LNCAP (cell line): ENCODE measurements around the gene RPTOR.

ENCODE experiments used
- TF ChIP-seq, protein P1 (sequence below): fragments of 450-650 bp; IDR thresholded peaks from 2 replicates; pipeline ENCODE4 v1.5.1; 2017; ENCODE audit warnings: mild to moderate bottlenecking

The RPTOR gene

DNA sequence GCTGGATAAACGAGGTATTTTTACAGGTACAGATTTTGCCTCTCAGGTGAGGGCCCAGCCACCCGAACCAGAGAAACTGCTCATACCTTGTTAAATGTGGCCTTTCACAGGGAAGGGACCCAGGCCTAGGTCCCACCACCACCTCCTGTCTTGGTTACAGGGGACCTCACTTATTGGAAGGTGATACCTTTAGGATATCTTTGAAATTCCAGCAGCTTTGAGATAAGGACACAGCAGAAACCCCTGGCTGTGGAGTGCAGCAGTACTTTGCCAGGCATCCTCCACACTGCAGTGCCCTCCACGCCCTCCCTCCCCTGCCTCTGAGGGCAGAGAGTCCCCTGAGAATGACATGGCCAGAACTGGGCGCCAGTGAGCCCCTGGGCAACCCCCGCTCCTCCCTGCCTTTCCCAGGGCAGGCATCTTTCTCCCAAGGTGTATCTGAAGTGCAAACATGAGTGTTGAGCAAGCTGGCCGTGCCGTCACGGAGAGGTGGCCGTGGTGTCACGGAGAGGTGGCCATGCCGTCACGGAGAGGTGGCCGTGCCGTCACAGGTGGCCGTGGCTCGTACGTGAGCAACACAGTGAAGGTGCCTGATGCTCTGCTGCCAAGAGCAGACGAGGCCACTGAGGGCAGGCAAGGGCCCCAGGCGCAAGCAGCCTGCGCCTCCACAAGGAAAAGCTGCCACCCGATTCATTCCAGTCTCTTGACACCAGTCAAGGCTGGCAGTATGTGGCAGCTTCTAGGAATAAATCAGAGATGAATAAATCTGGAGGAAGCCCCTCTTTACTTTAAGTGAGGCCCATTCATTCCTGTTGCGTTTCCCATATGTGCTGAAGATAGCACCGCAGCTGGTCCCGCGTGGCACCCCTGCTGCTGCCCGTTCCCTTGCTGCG lies 312.5 kb downstream of the RPTOR start:
- TF ChIP-seq, protein P1, sequence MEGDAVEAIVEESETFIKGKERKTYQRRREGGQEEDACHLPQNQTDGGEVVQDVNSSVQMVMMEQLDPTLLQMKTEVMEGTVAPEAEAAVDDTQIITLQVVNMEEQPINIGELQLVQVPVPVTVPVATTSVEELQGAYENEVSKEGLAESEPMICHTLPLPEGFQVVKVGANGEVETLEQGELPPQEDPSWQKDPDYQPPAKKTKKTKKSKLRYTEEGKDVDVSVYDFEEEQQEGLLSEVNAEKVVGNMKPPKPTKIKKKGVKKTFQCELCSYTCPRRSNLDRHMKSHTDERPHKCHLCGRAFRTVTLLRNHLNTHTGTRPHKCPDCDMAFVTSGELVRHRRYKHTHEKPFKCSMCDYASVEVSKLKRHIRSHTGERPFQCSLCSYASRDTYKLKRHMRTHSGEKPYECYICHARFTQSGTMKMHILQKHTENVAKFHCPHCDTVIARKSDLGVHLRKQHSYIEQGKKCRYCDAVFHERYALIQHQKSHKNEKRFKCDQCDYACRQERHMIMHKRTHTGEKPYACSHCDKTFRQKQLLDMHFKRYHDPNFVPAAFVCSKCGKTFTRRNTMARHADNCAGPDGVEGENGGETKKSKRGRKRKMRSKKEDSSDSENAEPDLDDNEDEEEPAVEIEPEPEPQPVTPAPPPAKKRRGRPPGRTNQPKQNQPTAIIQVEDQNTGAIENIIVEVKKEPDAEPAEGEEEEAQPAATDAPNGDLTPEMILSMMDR, result no peak

DNA sequence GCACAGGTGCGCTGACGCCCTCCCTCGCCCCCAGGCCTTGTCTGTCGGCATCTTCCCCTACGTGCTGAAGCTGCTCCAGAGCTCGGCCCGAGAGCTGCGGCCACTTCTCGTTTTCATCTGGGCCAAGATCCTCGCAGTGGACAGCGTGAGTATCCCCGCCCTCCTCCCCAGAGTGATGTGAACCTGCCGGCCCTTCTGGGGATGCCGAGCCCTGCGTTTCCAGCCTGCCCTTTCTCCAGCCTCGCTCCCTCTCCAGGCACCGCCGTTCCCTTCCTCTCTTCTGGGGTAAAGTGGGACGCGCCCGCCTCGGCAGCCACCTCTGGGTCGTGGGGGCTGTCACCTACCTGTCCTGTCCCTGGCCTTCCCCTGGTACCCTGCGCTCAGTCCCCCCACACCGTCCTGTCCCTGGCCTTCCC lies 313.1 kb downstream of the RPTOR start:
- TF ChIP-seq, protein P1, result no peak

DNA sequence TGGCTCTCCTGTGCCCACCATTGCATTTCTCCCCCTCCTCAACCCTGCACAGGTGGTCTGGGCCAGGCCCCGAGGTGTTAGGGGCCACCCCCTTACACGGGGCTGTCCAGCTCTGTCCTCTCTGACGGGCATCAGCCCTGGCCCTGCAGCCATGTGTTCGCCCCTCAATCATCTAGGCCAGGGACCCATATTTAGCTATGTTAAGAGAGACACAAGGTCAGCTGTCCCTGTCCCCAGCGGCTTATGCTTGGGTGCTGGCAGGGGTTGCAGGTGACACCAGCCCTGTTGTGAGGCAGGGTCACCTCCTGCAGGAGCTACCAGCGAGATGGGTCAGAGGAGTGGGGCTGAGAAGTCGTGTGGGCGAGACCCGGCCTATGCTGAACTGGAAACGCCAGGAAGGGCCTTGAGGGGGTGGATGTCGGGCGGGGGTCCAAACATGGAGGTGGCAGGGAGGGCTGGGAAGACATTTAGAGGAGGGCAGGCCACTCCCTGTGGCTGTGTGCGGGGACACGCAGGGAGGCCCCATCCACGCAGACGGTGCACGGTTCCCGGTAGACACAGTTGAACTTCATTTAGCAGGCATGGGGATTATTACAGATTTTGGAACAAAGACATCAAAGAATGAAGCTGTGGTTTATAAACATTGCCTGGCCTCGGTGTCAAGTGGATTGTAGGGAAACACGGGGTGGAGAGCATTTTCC lies 313.8 kb downstream of the RPTOR start:
- TF ChIP-seq, protein P1, result no peak

DNA sequence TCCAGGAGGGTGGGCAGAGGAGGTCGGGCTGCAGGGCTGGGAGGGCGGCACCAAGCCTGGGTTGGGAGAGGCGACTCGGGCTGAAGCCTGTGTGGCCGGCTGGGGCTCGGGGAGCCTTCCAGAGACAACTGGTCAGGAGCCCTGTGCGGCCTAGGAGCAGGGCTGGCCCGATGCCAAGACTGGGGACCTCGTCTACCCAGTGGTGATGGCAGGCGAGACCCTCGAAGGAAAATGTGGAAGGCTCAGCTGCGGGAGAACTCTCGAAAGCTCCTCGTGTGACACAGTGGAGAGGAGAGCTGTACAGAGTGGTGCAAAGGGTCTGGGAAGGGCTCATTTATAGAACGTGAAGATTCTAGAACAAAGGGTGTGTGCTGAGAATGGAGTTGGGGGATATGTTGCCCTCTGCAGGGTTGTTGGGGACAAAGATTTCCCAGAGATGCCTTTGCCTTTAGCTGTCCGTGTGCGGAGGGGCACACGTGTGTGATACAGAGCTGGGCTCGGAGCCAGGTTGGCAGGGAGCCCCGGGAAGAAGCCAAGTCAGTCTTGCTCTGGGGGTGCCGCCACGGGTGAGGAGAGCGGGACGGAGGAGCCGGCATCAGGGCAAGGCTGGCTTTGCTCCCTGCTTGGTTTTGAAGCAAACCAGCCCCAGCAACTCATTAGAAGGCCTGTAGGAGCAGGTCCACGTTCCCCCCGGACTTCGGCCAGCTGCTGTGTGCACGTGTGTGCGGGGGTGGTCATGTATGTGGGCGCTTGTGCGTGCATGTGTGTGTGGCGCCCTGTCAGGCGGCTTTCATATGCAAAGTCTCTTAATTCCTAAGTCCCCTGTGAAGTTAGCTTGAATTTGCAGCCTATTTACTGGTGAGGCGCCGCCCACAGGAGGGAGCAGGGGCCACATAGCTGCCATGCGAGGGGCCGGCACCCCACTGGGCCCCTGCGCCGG lies 314.6 kb downstream of the RPTOR start:
- TF ChIP-seq, protein P1, result no peak

DNA sequence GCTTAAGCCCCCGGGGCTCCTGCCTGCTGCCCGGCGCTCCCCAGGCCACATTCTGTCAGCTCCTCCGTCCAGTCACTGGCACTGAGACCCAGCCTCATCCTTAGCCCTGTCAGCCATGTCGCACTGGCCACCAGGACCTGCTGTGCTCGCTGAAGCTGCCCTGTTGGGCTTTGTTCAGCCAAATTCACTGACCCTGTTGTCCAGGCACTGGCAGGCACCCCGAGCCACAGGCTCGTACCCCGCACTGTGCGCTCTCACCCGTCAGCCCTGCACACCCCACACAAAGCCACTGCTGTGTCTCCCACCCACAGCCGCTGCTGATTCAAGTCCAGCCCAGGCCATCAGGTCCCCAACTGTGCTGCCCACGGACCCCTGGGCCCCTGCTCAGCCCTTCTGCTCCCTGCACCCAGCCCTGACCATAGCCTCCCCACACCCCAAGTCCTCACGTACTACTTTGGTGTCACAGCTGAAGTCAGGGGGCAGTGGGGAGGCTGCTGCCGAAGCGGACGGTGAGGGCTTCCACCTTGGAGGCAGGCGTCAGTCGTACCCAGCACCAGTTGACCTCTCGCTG lies 315.5 kb downstream of the RPTOR start:
- TF ChIP-seq, protein P1, result no peak

DNA sequence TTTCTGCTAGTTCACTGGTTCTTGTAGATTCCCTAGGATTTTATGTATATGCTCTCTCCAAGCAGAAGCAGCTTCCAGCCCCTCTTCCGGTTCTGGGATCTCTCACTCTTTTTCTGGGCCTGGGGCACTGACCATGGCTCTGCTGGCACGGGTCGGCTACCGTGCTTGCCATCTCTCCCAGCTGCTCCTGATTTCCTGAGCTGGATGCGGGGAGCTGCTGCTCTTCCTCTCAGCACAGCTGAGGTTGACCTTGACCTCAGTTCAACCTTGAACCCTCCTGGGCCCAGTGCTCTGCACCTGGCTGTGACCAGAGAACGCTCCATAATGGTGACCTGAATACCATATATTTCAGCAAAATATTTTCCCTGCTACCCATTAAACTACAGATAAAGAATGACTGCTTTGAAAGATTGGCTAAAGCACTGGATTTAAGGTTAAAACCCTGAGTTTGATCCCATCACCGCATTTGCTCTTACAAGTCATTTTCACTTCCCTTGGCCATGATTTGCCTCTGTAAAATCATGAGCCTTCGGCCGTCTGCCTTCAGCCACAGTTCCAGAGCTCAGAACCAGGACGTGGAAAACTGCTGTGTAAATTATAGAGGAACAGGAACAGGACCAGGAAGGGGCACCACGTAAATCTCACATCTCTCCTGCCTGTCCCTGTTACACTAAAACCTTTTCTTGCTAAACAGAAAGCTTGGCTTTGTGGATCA lies 316.2 kb downstream of the RPTOR start:
- TF ChIP-seq, protein P1, result no peak
